ENCODE data around the gene THNSL1. TPM values are rescaled to one million over a fixed set of nuclear protein-coding genes. Genes with fewer than 3 reads are reported as not detected.
"Not testable (repeated sequence)": the region's sequence is repeated elsewhere in the genome, so short reads cannot be mapped to it uniquely, and the experiment has no call there.

The THNSL1 gene, protein sequence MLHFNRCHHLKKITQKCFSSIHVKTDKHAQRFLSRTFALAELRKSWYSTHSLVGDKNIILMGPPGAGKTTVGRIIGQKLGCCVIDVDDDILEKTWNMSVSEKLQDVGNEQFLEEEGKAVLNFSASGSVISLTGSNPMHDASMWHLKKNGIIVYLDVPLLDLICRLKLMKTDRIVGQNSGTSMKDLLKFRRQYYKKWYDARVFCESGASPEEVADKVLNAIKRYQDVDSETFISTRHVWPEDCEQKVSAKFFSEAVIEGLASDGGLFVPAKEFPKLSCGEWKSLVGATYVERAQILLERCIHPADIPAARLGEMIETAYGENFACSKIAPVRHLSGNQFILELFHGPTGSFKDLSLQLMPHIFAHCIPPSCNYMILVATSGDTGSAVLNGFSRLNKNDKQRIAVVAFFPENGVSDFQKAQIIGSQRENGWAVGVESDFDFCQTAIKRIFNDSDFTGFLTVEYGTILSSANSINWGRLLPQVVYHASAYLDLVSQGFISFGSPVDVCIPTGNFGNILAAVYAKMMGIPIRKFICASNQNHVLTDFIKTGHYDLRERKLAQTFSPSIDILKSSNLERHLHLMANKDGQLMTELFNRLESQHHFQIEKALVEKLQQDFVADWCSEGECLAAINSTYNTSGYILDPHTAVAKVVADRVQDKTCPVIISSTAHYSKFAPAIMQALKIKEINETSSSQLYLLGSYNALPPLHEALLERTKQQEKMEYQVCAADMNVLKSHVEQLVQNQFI
- 1 to 10 TPM; 2.2 to 2.4 TPM for total RNA-seq

DNA sequence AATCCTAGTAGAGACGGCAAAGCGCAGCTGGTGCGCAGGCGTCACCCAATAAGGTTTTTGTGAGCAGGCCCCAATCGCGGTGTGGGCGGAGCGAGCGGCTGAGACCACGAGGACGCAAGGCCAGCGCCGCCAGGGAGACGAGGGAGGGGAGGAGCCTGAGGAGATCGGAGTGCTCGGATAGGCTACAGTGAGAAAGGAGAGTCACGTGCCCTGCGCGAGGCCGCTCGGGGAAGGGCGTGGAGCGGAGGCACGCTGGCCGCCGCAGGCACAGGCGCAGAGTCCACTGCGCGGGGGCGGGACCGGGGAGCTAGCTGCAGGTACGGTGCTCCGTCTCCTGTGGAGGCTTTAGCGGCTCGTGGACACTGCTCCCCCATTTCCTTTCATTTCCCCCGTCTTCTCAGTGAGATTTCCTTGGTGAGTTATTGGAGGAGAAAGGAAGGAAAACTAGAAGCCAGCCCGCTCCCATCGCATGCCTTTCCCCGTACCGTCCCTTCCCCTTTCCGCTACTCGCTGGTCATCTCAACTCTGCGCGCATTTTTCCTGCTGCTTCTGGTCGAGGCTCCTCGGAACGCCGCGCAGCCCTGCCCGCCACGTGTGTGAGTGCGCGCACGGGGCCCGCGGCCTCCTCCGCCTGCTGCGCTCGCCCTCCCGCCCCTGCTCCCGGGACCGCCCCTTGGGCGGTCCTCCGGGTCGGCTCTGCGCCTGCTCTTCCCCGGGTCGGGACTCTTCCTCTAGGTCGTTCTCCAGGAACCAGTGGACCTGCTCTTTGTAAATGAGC lies at the start of gene THNSL1:
Gene THNSL1, plus strand, starts transcription at position 237 of the 778 bp plus-strand sequence. CDS start 6,612 bp downstream, outside the sequence.
- H3K4me1 Mint-ChIP-seq: peaks cover 24% of the 10 kb centered on the region
- ChIA-PET POLR2A (interaction anchor here (1.0 to 1.4 kb wide), 5 partner anchors 65 to 394 kb away, joined by 3 to 9 read pairs (median 3); partner anchors contain the start of genes ARHGAP21 and PRTFDC1), CTCF (interaction anchor here (0.5 to 1.2 kb wide), 3 partner anchors 64 to 307 kb away, joined by 3 to 4 read pairs (median 3); no protein-coding TSS in a partner anchor)
- peak within 1 kb of the TSS; percentile 78 for H3K4me3 Mint-ChIP-seq
- H3K27ac Mint-ChIP-seq: peak within 1 kb of the TSS; percentile 77
- no peaks in the 10 kb centered on the region for H3K27me3 Mint-ChIP-seq
- H3K36me3 Mint-ChIP-seq (ENCODE audit: low read depth): no peaks in the 10 kb centered on the region
- H3K9me3 Mint-ChIP-seq: no peaks in the 10 kb centered on the region
- DNase-seq: peak; percentile 98

DNA sequence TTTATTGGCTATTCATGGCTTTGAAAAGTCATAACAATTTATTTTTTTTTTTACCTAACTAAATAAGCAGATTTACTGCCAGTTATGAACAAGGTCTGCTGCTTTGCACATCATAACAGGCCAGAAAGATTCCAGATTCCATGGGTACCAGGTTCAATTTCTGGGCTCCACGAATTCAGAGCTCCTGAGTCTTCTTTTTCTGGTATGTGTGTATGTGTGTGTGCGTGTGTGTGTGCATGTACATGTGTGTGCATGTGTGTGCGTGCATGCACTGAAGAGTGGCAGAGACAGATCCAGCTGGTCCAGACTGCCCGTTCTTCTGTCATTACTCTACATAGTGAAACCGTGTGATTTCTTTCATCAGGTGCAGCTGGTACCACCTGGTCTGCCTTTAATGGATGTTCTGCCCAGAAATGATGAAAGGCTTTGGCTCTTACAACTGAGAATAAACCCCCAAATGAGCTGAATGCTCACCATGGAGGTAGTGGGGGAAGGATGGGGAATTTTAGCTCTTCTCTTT lies 49.4 kb upstream of the THNSL1 start:
- Mint-ChIP-seq H3K4me3 (no peak overlapping the region), H3K27me3 (peaks cover 2% of the 10 kb centered on the region), H3K27ac (no peak overlapping the region), H3K36me3 (ENCODE audit: low read depth) (no peaks in the 10 kb centered on the region), H3K9me3 (no peaks in the 10 kb centered on the region), H3K4me1 (peaks cover 7% of the 10 kb centered on the region)
- ChIA-PET CTCF (no interaction called here), POLR2A (no interaction called here)
- DNase-seq: no peak

DNA sequence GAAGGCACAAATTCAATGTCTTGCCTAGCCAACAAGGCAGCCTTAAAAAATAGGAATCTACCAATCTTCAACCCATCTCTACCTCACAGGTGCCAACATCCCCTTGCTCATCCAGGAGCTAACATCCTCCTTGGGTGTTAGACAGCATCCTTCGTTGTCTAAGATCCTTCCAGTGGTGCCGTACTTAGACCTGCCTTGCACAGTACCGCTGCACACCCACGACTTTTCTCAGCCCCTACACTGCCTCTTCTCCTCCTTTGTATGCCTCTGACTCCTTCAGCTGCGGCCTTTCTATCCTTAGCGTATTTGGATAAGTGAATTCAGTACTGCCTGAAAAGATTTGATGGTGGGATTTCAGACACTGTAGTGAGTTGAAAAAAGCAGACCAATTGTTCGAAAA lies 48.1 kb upstream of the THNSL1 start:
- peaks cover 7% of the 10 kb centered on the region for H3K4me1 Mint-ChIP-seq
- ChIA-PET POLR2A (no interaction called here), CTCF (no interaction called here)
- no peak for DNase-seq
- H3K4me3 Mint-ChIP-seq: no peak overlapping the region
- no peaks in the 10 kb centered on the region for H3K36me3 Mint-ChIP-seq (ENCODE audit: low read depth)
- no peaks in the 10 kb centered on the region for H3K27me3 Mint-ChIP-seq
- no peaks in the 10 kb centered on the region for H3K9me3 Mint-ChIP-seq
- H3K27ac Mint-ChIP-seq: no peak overlapping the region

DNA sequence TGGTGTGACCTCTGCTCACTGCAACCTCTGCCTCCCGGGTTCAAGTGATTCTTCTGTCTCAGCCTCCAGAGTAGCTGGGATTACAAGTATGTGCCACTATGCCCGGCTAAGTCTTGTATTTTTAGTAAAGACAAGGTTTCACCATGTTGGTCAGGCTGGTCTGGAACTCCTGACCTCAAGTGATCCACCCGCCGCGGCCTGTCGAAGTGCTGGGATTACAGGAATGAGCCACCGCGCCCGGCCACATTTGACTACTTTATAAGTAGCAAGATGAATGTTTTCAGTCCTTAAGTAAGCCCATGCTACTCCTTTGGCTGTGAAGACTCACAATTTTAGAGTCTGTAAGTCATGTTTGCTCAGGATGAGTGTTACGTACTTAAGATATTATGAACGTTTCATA lies 47.5 kb upstream of the THNSL1 start:
- CTCF ChIA-PET; H3K4me1 Mint-ChIP-seq; H3K36me3 Mint-ChIP-seq (ENCODE audit: low read depth); POLR2A ChIA-PET; H3K4me3 Mint-ChIP-seq; DNase-seq; H3K27me3 Mint-ChIP-seq; H3K9me3 Mint-ChIP-seq; H3K27ac Mint-ChIP-seq: not testable (repeated sequence)

DNA sequence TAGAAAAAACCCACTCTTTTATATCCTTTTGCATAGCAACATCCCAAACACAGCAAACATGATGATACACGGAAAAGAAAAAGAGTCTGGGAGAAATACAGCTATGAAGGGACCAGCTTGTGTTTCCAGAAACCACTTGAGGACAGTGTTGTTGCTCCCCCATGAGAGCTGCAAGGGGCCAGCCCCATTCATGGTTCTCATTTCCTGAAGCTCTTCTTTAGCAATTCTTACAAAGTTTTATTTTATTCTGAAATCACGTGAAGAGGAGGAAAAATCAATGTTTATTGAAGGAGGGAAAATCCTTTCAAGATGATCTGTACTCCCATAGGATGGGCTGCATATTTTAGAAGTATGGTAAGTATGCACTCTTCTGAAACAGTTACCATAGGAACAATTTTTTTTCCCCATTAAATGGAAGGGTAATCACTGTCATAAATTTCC lies 46.6 kb upstream of the THNSL1 start:
- POLR2A ChIA-PET: no interaction called here
- Mint-ChIP-seq H3K4me3 (no peak overlapping the region), H3K9me3 (no peaks in the 10 kb centered on the region), H3K4me1 (peaks cover 7% of the 10 kb centered on the region), H3K27me3 (no peaks in the 10 kb centered on the region), H3K27ac (no peak overlapping the region), H3K36me3 (ENCODE audit: low read depth) (no peaks in the 10 kb centered on the region)
- no peak for DNase-seq
- CTCF ChIA-PET: no interaction called here

DNA sequence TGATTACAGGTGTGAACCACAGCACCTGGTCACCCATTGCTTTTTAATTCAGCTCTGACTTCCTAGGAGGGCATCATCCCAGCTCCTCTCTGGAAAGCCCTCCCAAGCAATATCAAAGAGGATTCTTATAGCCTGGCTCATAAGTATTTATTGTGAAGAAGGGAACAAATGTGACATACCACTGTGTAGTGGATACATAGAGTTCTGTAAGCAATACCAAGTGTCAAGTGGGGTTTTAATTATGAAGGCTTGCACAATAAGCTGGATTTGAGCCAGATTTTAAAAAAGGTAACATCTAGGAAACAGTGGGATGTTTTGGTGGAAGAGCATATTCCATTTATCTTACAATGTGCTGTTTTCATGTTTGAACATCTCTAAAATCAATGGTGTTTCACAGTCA lies 45.0 kb upstream of the THNSL1 start:
- H3K4me3 Mint-ChIP-seq: no peak overlapping the region
- H3K9me3 Mint-ChIP-seq: no peaks in the 10 kb centered on the region
- CTCF ChIA-PET: interaction anchor here (0.7 kb wide), 1 partner anchor 35 kb away, joined by 3 read pairs; no protein-coding TSS in a partner anchor
- H3K4me1 Mint-ChIP-seq: peaks cover 7% of the 10 kb centered on the region
- peaks cover 1% of the 10 kb centered on the region for H3K27me3 Mint-ChIP-seq
- no peak overlapping the region for H3K27ac Mint-ChIP-seq
- H3K36me3 Mint-ChIP-seq (ENCODE audit: low read depth): no peaks in the 10 kb centered on the region
- POLR2A ChIA-PET: no interaction called here
- DNase-seq: no peak

DNA sequence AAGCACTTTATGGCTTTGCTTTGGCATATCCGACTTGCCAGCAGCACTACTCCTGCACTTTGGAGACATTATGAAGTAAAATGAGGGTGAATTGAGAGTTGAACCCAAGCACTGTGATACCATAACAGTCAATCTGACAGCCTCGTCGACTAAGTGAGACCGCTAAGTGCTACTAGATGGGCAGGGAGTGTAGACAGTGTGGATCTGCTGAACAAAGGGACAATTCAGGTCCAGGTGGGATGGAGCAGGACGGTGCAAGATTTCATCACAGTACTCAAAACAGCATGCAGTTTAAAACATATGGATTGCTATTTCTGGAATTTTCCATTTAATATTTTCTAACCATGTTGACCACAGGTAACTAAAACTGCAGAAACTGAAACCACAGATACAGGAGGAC lies 43.2 kb upstream of the THNSL1 start:
- H3K27ac Mint-ChIP-seq: no peak overlapping the region
- ChIA-PET CTCF (no interaction called here), POLR2A (no interaction called here)
- peaks cover 1% of the 10 kb centered on the region for H3K27me3 Mint-ChIP-seq
- H3K4me1 Mint-ChIP-seq: peaks cover 7% of the 10 kb centered on the region
- no peaks in the 10 kb centered on the region for H3K36me3 Mint-ChIP-seq (ENCODE audit: low read depth)
- H3K4me3 Mint-ChIP-seq: no peak overlapping the region
- H3K9me3 Mint-ChIP-seq: no peaks in the 10 kb centered on the region
- DNase-seq: no peak

DNA sequence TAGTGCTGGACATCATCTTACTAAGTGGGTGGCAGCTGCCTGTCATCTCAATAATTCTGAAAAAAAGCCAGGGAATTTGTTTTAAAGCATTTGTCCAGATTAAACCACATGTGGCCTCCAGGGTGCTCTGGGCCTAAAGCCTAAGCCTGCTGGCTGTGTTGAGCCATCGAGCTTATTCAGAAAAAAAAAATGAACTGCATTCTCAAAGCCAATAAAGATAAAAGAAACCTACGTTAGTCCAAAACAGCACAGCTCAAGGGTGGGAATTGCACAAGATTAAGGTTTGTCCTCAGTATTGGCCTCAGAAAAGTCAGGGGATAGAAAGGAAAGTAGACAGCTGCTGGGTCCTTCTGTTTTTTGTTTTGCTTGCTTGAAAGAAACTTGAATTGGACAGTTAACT lies 41.4 kb upstream of the THNSL1 start:
- peaks cover 3% of the 10 kb centered on the region for H3K27me3 Mint-ChIP-seq
- no peaks in the 10 kb centered on the region for H3K9me3 Mint-ChIP-seq
- ChIA-PET POLR2A (no interaction called here), CTCF (no interaction called here)
- DNase-seq: no peak
- no peak overlapping the region for H3K4me3 Mint-ChIP-seq
- no peak overlapping the region for H3K27ac Mint-ChIP-seq
- H3K4me1 Mint-ChIP-seq: peaks cover 3% of the 10 kb centered on the region
- H3K36me3 Mint-ChIP-seq (ENCODE audit: low read depth): no peaks in the 10 kb centered on the region

DNA sequence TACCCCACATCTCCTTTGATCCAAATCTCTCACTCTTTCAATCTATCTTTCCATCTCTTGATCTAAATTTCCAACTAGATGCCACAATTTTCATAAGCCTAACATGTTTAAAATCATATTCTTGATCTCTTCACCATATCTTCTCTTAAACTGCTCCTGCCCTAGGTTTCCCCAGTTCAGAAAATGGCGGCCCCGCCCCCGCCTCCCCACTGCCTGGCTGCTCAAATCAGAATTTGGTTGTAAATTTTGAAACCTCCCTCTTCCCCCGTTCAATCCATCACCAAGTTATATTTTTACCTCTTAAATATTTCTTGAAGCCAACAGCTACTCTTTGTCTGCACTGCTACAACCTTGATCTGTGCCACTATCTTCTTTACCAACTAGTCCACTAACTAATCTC lies 36.7 kb upstream of the THNSL1 start:
- Mint-ChIP-seq H3K4me3 (no peak overlapping the region), H3K4me1 (peaks cover 7% of the 10 kb centered on the region), H3K36me3 (ENCODE audit: low read depth) (no peaks in the 10 kb centered on the region), H3K27me3 (peaks cover 3% of the 10 kb centered on the region), H3K9me3 (no peaks in the 10 kb centered on the region), H3K27ac (no peak overlapping the region)
- CTCF ChIA-PET: no interaction called here
- POLR2A ChIA-PET: no interaction called here
- DNase-seq: no peak

DNA sequence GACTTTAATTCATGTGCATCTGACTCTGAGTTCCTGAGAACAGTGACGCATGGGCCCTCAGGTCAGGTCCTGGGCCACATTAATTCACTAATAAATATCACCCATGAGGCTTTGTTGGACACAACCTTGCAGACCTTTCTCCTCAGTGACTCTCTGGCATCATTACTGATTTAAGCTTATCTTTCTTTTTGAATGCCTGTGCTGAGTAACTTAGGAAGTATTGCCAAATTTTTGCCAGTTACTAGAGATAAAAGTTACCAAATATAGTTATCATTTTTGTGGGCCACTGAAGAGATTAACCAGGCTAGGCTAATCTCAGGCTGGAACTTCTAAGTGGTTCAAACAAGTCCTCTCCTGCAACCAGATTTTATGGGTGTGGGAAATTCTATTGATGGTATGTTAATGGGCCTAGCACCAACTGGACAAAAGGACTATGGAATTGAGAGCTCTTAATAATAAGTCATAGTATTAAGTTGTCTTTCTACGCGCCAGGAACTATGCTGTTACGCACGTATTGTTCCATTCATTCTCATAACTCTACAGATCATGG lies 35.2 kb upstream of the THNSL1 start:
- H3K4me1 Mint-ChIP-seq: peaks cover 7% of the 10 kb centered on the region
- ChIA-PET POLR2A (no interaction called here), CTCF (no interaction called here)
- no peak for DNase-seq
- no peaks in the 10 kb centered on the region for H3K9me3 Mint-ChIP-seq
- H3K4me3 Mint-ChIP-seq: no peak overlapping the region
- H3K27me3 Mint-ChIP-seq: peaks cover 2% of the 10 kb centered on the region
- H3K27ac Mint-ChIP-seq: no peak overlapping the region
- no peaks in the 10 kb centered on the region for H3K36me3 Mint-ChIP-seq (ENCODE audit: low read depth)

DNA sequence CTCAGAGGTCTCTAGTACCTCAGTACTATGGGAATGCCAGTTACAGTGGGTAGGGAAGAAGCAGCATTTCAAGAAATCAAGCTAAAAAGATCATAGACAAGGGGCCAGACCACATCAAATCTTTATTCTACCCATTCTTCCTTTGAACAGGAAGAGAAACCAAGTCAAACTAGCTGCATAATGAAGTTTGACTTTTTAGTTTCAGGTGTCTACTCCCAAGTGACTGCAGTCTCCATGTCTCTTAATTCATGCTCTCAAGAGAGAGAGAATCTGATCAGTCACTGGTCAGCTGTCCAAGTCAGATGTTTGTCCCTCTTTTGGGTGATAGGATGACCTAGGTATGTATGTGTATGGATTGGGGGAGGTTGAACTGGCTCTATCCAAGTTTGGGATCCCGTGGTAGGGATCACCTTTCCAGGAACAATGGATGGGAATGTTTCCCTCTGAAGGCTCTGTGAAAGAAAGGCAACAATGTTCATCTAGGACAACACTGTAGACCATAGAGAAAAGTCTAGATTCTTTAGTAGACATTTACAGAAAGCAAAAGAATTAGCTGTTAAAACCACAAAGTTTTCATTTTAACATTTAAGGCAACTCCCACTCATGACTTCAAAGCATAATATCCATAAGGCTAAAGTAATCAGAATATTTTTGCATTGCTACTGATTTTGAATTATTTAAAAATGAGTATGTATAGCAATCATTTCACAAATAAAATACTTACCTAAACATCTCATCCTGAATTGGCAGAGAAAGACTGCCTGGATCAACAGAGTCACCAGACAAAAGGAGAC lies 33.9 kb upstream of the THNSL1 start:
- Mint-ChIP-seq H3K9me3 (no peaks in the 10 kb centered on the region), H3K27ac (no peak overlapping the region), H3K27me3 (peaks cover 2% of the 10 kb centered on the region), H3K4me3 (no peak overlapping the region), H3K36me3 (ENCODE audit: low read depth) (no peaks in the 10 kb centered on the region), H3K4me1 (peaks cover 7% of the 10 kb centered on the region)
- DNase-seq: no peak
- POLR2A ChIA-PET: no interaction called here
- CTCF ChIA-PET: no interaction called here

DNA sequence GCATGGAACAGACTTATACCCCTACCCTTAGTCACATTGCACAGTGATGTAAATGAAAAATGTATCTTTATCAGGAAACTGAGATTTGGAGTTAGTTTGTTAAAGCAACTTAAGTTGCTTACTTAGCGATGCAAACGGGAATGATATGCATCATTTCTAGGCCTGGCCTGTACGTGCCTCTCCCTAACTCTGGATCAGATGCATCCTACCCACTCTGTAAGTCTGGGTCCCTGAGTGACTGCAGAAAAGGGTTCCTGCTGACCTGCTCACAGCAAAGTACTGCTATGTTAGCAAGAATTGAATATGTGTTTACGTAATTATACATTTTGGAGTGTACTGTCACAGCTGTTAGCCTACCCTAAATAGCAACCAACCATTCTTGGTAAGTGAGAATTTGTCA lies 33.3 kb upstream of the THNSL1 start:
- peaks cover 2% of the 10 kb centered on the region for H3K27me3 Mint-ChIP-seq
- CTCF ChIA-PET: no interaction called here
- H3K4me1 Mint-ChIP-seq: peaks cover 7% of the 10 kb centered on the region
- no peak overlapping the region for H3K27ac Mint-ChIP-seq
- POLR2A ChIA-PET: no interaction called here
- no peaks in the 10 kb centered on the region for H3K36me3 Mint-ChIP-seq (ENCODE audit: low read depth)
- H3K9me3 Mint-ChIP-seq: no peaks in the 10 kb centered on the region
- no peak overlapping the region for H3K4me3 Mint-ChIP-seq
- DNase-seq: no peak

Data from activated CD4-positive, alpha-beta memory T cell treated with anti-CD3 and anti-CD28 coated beads, Interleukin-2, amount 10 ng/mL, durations not matched to agents 7 days and 5 days (primary cell).